Naive thymus-derived CD8-positive, alpha-beta T cell (primary cell): ENCODE results near the gene TSHZ2. TPM values are rescaled to one million over a fixed set of nuclear protein-coding genes. Genes with fewer than 3 reads are reported as not detected.
A peak's percentile ranks its signal among the peaks of the same experiment; 100 is the strongest.
"Not testable (repeated sequence)": the region's sequence is repeated elsewhere in the genome, so short reads cannot be mapped to it uniquely, and the experiment has no call there.

Source experiments
- ATAC-seq, 2 donors: fragments of 150-1000 bp; cut with Tn5 transposase in 1 of 2; sonication (Bioruptor Pico), chemical (Tn5 transposase) in 1 of 2; 1 replicate in 1 of 2; 2 replicates in 1 of 2; pipeline ENCODE4 v1.10.0; 2021; ENCODE audit warnings: mild to moderate bottlenecking in 2 of 2, moderate library complexity in 2 of 2
- POLR2A ChIA-PET: fragments of 350-600 bp; sonication (Branson Sonifier 250); formaldehyde crosslinking; loops from one replicate; lab custom pipeline; 2021; ENCODE audit warnings: antibody characterized with exemption; lab: Charles Lee
- DNase-seq, 10 donors: peaks; one replicate each; pipeline versions ENCODE4 v3.0.0 to v3.0.0-alpha.2; 2020 to 2022
- H3K27ac Mint-ChIP-seq, 10 donors: one replicate each; pipeline ENCODE4 v1.8.0; 2020 to 2022; ENCODE audit warnings: mild to moderate bottlenecking in 10 of 10, mixed read lengths in 10 of 10, moderate library complexity in 4 of 10, inconsistent platforms in 1 of 10
- H3K27me3 Mint-ChIP-seq, 5 donors: one replicate each; pipeline ENCODE4 v1.8.0; 2021 to 2022; ENCODE audit warnings: mixed read lengths in 5 of 5
- H3K36me3 Mint-ChIP-seq, 3 donors: one replicate each; pipeline ENCODE4 v1.8.0; 2020 to 2022; ENCODE audit warnings: mixed read lengths in 3 of 3, mild to moderate bottlenecking in 2 of 3, inconsistent platforms in 1 of 3
- H3K4me1 Mint-ChIP-seq, 4 donors: one replicate each; pipeline ENCODE4 v1.8.0; 2021 to 2022; ENCODE audit warnings: mixed read lengths in 4 of 4
- H3K4me3 Mint-ChIP-seq, 10 donors: one replicate each; pipeline ENCODE4 v1.8.0; 2020 to 2022; ENCODE audit warnings: mild to moderate bottlenecking in 10 of 10, mixed read lengths in 10 of 10, moderate library complexity in 6 of 10, inconsistent platforms in 1 of 10
- H3K9me3 Mint-ChIP-seq, 9 donors: one replicate each; pipeline ENCODE4 v1.8.0; 2020 to 2022; ENCODE audit warnings: mixed read lengths in 9 of 9, mild to moderate bottlenecking in 3 of 9, inconsistent platforms in 1 of 9, moderate library complexity in 1 of 9
- polyA plus RNA-seq, 3 donors: library from polyadenylated mRNA; unstranded; fragments of 300-500 nt; fragmentation: Illumina TruSeq; gene quantifications; one replicate each; pipeline ENCODE4 v1.2.3, GENCODE V29; 2021
- total RNA-seq, 8 experiments: library from RNA in 2 of 8; stranded (reverse) in 2 of 8; gene quantifications; one replicate each; pipeline ENCODE4 v1.2.3 and lab custom pipeline; 2021 to 2026

Gene TSHZ2
- total and polyA plus RNA-seq, 5 experiments from 2014 or later: 0.42 to 10.0 (median 5.1) TPM; not detected in 1

DNA sequence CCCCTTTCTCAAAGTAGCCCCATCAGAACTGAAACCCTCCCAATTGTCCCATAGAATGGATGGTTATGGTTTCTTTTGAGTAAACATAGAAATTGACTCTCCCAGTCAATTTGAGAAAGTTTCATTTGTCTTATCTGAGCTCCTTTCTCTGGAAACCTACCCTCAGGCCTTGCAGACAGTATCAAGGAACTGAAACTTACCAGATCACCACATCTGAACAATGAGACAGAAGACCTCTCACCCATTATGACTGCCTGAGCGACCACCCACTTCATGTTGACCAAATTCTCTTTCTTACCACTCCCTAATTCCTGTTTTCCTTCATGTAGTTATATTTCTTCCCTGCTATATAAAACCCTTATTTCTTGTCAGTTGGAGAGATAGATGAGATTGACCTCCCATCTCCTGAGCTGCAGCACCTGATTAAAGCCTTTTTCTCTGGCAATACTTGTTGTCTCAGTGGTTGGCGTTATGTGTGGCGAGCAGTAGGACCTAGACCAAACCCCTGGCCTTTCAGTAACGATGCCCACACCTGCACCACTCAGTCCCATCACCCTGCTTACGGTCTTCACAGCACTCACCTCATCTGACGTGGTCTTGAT, 482.6 kb downstream of the TSHZ2 start:
- Mint-ChIP-seq H3K9me3 (peaks cover 8 to 42% (median 23%) of the 10 kb centered on the region in 9 donors), H3K27me3 (peaks cover 0 to 3% (median 0%) of the 10 kb centered on the region in 5 donors), H3K27ac (peak overlapping the region in 1 of 10 donors; percentile 58), H3K4me1 (no peaks in the 10 kb centered on the region), H3K4me3 (no peak overlapping the region), H3K36me3 (peaks cover 3 to 34% (median 16%) of the 10 kb centered on the region in 3 donors)
- ATAC-seq: no peak
- no peak for DNase-seq
- POLR2A ChIA-PET: no interaction called here

DNA sequence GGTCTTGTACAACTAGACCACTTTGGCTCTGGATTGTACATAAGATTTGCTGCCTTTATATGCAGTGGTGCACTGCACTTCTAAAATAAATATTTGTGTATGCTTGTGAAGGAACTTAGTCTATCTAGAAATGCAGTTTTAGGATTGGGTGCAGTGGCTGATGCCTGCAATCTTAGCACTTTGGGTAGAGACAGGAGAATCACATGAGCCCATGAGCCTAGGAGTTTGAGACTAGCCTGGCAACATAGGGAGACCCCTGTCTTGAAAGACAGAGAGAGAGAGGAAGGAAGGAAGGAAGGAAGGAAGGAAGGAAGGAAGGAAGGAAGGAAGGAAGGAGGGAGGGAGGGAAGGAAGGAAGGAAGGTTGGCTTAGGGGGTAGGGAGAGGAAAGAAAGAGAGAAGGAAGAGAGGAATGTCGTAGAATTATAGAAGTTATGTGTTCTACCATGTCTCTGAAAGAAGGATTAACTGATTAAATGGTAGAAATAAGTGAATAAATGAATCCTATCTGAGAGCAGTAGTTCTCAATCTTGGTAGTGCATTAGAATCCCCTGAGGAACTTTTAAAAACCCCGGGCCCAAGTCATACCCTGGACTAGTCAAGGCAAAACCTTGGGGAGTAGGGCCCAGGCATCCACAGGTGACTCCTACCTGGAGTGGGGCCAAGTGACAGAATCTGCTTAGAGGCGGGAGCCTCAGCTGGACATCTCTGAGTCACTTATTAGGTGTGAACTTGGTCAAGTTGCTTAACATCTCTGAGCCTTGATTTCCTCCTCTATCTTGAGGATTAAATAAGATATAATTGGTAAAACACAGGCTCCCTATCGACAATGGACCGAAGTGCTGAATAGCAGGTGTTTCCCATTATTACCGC, 491.2 kb downstream of the TSHZ2 start:
- Mint-ChIP-seq H3K4me3 (no peak overlapping the region), H3K4me1 (peaks cover 0 to 3% (median under 1%) of the 10 kb centered on the region in 4 donors), H3K27me3 (peaks cover 0 to 5% (median 0%) of the 10 kb centered on the region in 5 donors), H3K36me3 (peaks cover 0 to 3% (median 0%) of the 10 kb centered on the region in 3 donors), H3K9me3 (peaks cover 0 to 5% (median 2%) of the 10 kb centered on the region in 9 donors), H3K27ac (peak overlapping the region in 1 of 10 donors; percentile 59)
- DNase-seq (no peak), ATAC-seq (no peak)
- POLR2A ChIA-PET: interaction anchor here (0.6 kb wide), 2 partner anchors 92 to 236 kb away, joined by 3 read pairs; no protein-coding TSS in a partner anchor

DNA sequence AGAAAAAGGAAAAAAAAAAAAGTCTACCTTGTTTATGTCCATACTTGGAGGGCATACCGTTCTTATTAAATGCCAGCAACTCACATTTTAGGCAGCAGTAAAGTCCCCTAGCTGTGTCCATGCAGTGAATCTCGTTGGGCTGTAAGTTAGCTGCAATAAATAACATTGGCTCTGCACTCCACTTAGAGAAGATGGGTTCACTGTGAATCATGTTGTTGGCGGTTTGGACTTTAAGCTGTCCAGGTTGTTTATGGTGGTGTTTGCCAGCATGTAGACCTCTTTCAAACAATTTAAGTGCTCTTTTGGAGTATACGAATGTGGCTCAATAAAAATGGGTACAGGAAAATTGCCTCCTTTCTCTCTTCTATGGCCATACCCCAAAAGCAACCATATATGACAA, 494.1 kb downstream of the TSHZ2 start:
- H3K4me1 Mint-ChIP-seq: peaks cover 0 to 3% (median under 1%) of the 10 kb centered on the region in 4 donors
- no peak overlapping the region for H3K4me3 Mint-ChIP-seq
- H3K27me3 Mint-ChIP-seq: peaks cover 0 to 6% (median 4%) of the 10 kb centered on the region in 5 donors
- ATAC-seq: no peak
- no peaks in the 10 kb centered on the region for H3K36me3 Mint-ChIP-seq
- no peak overlapping the region for H3K27ac Mint-ChIP-seq
- DNase-seq: no peak
- peaks cover 0 to 2% (median 0%) of the 10 kb centered on the region in 9 donors for H3K9me3 Mint-ChIP-seq
- POLR2A ChIA-PET: no interaction called here

DNA sequence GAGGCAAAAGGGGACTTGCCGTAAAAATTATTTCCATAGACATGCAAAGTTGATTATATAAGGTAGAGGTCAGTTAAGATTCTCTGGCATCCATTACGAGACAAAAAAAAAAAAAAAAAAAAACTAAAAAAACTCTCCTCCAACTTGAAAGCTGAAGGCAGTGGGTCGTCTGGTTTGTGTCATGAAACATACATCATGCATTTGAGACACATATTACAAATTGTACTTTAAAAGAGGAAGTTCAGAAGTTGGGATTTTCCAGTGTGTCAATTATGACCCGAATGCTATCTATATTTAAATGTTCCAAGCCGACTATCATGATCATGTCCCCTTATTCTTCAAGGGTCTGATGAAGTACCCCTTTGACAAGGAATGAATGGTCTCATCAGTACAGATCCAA, 496.4 kb downstream of the TSHZ2 start:
- POLR2A ChIA-PET: no interaction called here
- no peak overlapping the region for H3K4me3 Mint-ChIP-seq
- H3K4me1 Mint-ChIP-seq: peaks cover 0 to 3% (median 0%) of the 10 kb centered on the region in 4 donors
- ATAC-seq (no peak), DNase-seq (no peak)
- H3K36me3 Mint-ChIP-seq: peaks cover 0 to 5% (median 4%) of the 10 kb centered on the region in 3 donors
- no peak overlapping the region for H3K27ac Mint-ChIP-seq
- H3K9me3 Mint-ChIP-seq: peaks cover 0 to 5% (median under 1%) of the 10 kb centered on the region in 9 donors
- peaks cover 3 to 17% (median 9%) of the 10 kb centered on the region in 5 donors for H3K27me3 Mint-ChIP-seq

DNA sequence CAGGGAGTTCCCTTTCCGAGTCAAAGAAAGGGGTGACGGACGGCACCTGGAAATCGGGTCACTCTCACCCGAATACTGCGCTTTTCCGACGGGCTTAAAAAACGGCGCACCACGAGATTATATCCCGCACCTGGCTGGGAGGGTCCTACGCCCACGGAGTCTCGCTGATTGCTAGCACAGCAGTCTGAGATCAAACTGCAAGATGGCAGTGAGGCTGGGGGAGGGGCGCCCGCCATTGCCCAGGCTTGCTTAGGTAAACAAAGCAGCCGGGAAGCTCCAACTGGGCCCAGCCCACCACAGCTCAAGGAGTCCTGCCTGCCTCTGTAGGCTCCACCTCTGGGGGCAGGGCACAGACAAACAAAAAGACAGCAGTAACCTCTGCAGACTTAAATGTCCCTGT, 500.7 kb downstream of the TSHZ2 start:
- H3K27me3 Mint-ChIP-seq: peaks cover 3 to 17% (median 7%) of the 10 kb centered on the region in 5 donors
- H3K4me1 Mint-ChIP-seq, DNase-seq, H3K27ac Mint-ChIP-seq, POLR2A ChIA-PET, H3K36me3 Mint-ChIP-seq, H3K9me3 Mint-ChIP-seq, H3K4me3 Mint-ChIP-seq, ATAC-seq: not testable (repeated sequence)

DNA sequence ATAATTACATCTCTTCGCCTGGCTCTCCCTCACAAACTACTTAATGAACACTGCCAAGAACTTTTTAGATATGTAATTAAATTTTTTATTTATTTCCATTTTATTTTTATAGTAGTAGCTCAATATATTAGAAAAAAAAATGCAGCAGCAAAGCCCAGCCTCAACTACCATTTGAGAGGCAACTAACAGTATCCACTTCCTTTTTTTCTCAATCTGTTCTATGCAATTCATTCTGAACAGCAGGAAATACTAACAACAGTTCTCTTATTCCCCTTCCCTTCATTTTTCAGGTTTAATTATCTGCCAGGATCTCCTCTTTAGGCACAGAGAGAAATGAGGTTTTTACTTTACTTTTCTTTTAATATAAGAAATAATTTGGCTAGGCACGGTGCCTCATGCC, 508.8 kb downstream of the TSHZ2 start:
- peaks cover 0 to 13% (median 0%) of the 10 kb centered on the region in 9 donors for H3K9me3 Mint-ChIP-seq
- peaks cover 0 to 5% (median 0%) of the 10 kb centered on the region in 3 donors for H3K36me3 Mint-ChIP-seq
- H3K27ac Mint-ChIP-seq: no peak overlapping the region
- DNase-seq (no peak), ATAC-seq (no peak)
- H3K4me1 Mint-ChIP-seq: no peaks in the 10 kb centered on the region
- H3K4me3 Mint-ChIP-seq: no peak overlapping the region
- H3K27me3 Mint-ChIP-seq: no peaks in the 10 kb centered on the region
- POLR2A ChIA-PET: interaction anchor here (0.6 kb wide), 1 partner anchor 1561 kb away, joined by 3 read pairs; no protein-coding TSS in a partner anchor

DNA sequence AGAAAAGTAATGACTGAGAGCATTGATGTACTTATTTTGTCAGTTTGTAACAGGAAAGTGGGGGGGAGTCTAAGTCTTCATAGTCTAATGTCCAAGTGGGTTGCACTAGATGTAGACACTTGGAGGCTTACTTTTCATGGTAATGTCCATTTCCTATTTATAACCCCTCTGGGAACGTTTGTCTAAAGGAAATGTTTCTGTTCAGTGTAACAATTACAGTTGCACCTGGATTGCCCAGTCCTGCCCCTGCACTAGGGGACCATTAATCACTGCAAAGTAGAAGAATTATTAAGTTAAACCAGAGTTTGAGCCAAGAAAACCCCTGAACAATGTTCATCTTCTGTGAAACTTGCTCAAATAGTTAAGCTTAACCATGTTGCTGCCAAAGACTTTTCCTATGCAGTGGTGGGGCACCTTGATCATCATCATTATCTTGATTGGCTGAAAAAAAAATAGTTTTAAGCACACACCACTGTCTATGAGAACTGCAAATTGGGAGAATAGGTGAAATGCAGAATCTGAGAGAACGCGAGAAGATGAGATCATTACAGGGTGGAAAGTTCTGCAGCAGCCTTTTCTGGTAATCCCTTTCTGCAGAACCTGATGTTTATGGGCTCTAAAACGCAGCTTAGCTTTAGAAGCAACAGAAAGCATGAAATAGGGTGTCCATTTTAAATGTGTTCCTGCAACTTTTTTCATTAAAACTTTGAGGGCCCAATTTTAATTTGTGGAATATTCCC, 515.5 kb downstream of the TSHZ2 start:
- no peaks in the 10 kb centered on the region for H3K4me1 Mint-ChIP-seq
- DNase-seq (no peak), ATAC-seq (no peak)
- H3K27ac Mint-ChIP-seq: no peak overlapping the region
- H3K9me3 Mint-ChIP-seq: peaks cover 0 to 13% (median 0%) of the 10 kb centered on the region in 9 donors
- H3K27me3 Mint-ChIP-seq: no peaks in the 10 kb centered on the region
- peaks cover 0 to 5% (median 0%) of the 10 kb centered on the region in 3 donors for H3K36me3 Mint-ChIP-seq
- POLR2A ChIA-PET: no interaction called here
- H3K4me3 Mint-ChIP-seq: no peak overlapping the region

DNA sequence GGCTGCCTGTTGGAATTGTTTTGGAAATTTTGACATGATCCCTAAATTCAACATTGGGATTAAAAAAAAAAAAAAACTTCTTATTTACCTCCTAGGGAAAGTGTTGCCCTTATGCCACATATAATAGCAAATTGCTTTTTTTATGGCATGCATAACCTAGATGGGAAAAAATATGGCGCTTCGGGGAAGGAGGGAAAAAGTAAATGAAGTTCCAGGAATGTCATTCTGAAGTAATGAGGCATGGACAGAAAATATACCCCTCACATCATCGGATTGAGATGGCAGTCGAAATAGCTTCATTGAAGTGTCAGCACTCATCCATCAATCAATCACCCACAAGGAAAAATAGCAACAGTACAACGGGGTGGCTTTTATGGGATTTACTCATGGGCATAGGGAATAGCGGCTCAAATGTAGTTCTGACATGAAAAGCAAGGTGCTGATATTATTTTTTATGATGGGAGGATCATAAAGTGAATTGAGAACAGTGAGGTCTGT, 516.7 kb downstream of the TSHZ2 start:
- POLR2A ChIA-PET: no interaction called here
- ATAC-seq: no peak
- Mint-ChIP-seq H3K36me3 (no peaks in the 10 kb centered on the region), H3K27ac (no peak overlapping the region), H3K9me3 (peaks cover 0 to 8% (median 0%) of the 10 kb centered on the region in 9 donors), H3K4me1 (no peaks in the 10 kb centered on the region), H3K27me3 (peaks cover 0 to 2% (median 0%) of the 10 kb centered on the region in 5 donors), H3K4me3 (no peak overlapping the region)
- DNase-seq: no peak

DNA sequence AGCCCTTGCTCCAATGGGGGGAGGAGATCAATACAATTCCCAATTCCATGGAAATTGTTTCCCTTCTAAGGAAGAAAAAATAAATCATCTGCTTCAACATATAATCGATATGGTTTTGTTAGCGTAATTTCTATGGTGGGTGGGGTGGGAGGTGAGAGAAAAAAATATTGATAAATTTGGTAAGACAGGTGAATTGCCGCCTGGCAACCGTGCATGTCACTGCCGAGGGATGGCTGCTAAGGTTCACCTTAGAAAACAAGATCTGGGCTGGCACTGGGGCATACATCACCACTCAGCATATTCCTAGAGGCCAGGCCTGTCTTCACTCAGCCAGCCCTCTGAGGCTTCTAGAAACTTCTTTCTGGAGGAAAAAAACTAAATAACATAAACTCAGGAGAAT, 517.4 kb downstream of the TSHZ2 start:
- DNase-seq: no peak
- Mint-ChIP-seq H3K4me3 (no peak overlapping the region), H3K36me3 (no peaks in the 10 kb centered on the region), H3K9me3 (peaks cover 0 to 2% (median 0%) of the 10 kb centered on the region in 9 donors), H3K27me3 (peaks cover 0 to 2% (median 0%) of the 10 kb centered on the region in 5 donors), H3K27ac (no peak overlapping the region), H3K4me1 (no peaks in the 10 kb centered on the region)
- POLR2A ChIA-PET: no interaction called here
- no peak for ATAC-seq

DNA sequence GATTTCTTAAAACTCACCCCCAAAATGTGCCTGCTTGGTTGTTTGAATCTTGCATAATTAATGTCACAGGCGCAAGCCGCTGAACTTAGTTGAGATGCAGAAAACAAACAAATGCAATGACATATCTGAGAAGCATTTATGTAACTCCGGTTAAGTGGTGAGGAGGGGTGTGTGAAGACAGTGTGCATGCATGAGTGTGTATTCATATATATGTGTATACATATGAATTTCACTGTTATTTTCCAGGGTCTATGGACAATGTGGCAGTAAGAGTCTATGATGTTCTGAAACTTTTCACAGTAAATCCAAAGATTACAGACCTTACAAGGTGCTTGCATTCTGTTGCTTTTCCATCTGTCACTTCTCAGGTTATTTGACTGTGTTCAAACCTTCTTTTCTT, 518.5 kb downstream of the TSHZ2 start:
- H3K4me1 Mint-ChIP-seq: no peaks in the 10 kb centered on the region
- no peak for ATAC-seq
- no peaks in the 10 kb centered on the region for H3K36me3 Mint-ChIP-seq
- no peak overlapping the region for H3K27ac Mint-ChIP-seq
- H3K27me3 Mint-ChIP-seq: peaks cover 0 to 4% (median 2%) of the 10 kb centered on the region in 5 donors
- POLR2A ChIA-PET: no interaction called here
- no peaks in the 10 kb centered on the region for H3K9me3 Mint-ChIP-seq
- DNase-seq: no peak
- H3K4me3 Mint-ChIP-seq: no peak overlapping the region

DNA sequence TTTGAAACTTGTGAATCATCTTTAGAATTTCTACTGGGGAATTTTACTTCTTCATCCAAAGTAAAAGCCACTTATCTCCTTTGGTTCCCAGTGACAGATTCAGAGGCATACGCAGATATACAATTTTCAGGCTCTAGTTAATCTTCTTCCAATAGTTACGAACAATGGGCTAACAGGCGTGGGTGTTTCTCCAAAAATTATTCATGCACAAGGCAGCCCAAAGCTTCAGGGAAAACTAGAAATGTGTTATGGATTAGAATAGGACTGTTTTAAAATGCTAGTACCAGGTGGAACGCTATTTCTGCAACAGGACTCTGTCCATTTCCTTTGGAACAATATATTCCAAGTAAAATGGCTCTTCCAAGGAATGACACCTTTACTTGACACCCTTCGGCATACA, 519.3 kb downstream of the TSHZ2 start:
- Mint-ChIP-seq H3K9me3 (no peaks in the 10 kb centered on the region), H3K27ac (no peak overlapping the region), H3K4me1 (no peaks in the 10 kb centered on the region), H3K36me3 (no peaks in the 10 kb centered on the region), H3K4me3 (no peak overlapping the region), H3K27me3 (peaks cover 0 to 11% (median 7%) of the 10 kb centered on the region in 5 donors)
- no peak for DNase-seq
- no peak for ATAC-seq
- POLR2A ChIA-PET: no interaction called here

DNA sequence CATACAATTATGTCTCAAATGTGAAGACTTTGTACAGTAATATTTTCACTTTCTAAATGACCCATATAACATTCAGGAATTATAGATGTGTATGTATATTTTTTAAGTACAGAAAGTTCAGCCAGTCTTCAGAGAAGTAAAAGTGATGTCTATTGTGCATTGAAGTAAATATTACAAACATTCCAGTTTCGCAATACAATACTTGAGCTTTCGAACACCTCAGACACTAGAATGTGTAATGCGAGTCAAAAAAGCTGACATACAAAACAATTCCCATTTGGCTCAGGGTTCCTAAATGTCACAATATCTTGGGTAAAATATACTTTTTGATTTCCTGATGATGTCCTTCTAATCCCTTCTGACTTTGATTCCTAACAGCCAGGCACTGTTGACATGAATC, 520.1 kb downstream of the TSHZ2 start:
- POLR2A ChIA-PET: no interaction called here
- peaks cover 0 to 2% (median 0%) of the 10 kb centered on the region in 4 donors for H3K4me1 Mint-ChIP-seq
- H3K9me3 Mint-ChIP-seq: peaks cover 0 to 6% (median 0%) of the 10 kb centered on the region in 9 donors
- no peak for DNase-seq
- no peak for ATAC-seq
- no peak overlapping the region for H3K27ac Mint-ChIP-seq
- peaks cover 0 to 7% (median under 1%) of the 10 kb centered on the region in 3 donors for H3K36me3 Mint-ChIP-seq
- H3K4me3 Mint-ChIP-seq: no peak overlapping the region
- peaks cover 0 to 18% (median 13%) of the 10 kb centered on the region in 5 donors for H3K27me3 Mint-ChIP-seq
